ENCODE results near the gene GGT6.

The GGT6 gene

DNA sequence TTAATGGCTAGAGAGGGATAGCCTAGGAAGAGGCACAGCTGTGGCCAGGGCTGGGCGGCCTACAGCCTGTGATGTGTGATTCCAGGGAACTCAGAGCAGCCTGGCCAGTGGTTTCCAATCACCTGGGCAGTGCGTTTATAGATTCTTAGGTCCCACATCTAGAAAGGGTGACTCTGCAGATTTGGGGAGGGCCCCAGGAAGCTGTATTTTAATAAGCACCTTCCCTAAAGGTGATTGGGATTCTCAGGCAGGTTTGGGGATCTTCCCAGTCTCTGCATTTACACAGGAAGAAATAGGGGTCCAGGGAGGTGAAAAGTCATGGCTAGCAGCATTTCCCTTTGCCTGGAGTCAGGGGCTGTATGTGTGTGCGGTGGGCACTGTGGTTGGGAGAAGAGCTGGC lies 52.2 kb downstream of the GGT6 start:
- TF ChIP-seq, protein P1, sequence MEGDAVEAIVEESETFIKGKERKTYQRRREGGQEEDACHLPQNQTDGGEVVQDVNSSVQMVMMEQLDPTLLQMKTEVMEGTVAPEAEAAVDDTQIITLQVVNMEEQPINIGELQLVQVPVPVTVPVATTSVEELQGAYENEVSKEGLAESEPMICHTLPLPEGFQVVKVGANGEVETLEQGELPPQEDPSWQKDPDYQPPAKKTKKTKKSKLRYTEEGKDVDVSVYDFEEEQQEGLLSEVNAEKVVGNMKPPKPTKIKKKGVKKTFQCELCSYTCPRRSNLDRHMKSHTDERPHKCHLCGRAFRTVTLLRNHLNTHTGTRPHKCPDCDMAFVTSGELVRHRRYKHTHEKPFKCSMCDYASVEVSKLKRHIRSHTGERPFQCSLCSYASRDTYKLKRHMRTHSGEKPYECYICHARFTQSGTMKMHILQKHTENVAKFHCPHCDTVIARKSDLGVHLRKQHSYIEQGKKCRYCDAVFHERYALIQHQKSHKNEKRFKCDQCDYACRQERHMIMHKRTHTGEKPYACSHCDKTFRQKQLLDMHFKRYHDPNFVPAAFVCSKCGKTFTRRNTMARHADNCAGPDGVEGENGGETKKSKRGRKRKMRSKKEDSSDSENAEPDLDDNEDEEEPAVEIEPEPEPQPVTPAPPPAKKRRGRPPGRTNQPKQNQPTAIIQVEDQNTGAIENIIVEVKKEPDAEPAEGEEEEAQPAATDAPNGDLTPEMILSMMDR (IDR thresholded peaks at IDR 0.05): no peak

DNA sequence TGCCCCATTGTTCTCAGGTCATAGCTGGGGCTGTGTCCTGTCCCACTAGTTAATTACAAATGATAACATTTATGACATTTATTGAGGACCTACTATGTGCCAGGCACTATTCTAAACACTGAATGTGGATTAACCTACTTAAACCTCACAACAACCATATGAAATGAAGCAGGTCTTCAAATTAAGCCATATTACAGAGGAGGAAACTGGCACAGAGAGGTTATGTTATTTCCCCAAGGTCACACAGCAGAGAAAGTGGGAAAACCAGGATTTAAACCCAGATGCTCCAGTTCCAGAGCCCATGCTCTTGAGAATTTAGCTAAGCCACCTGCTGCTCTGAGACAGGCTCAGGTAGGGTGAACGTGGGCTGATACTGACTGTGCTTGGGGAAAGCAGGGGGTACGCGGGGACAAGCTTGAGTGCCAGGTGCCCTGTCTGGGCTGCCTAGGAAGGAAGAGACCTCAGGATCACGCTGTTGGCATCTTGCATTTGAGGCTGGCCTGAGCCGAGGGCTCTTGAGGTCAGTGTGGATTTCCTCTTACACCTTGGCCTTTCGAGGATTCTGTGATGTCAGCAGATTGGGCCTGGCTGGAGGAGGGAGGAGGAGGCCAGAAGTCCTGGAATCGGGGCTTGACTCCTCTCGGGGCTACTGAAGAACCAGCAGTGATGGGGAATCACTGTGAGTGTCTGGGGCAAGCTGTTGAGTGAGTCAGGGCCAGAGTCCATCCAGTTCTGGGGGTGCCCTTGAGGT lies 52.8 kb downstream of the GGT6 start:
- TF ChIP-seq, protein P1 (IDR thresholded peaks at IDR 0.05): no peak
